Measurements from ENCODE around the gene AKR1A1. TPM values are rescaled to one million over a fixed set of nuclear protein-coding genes. Genes with fewer than 3 reads are reported as not detected.
A peak's percentile ranks its signal among the peaks of the same experiment; 100 is the strongest.

The AKR1A1 gene
- total RNA-seq, 4 donors from 2014 or later, result 45.6 to 64.0 (median 51.0) TPM

DNA sequence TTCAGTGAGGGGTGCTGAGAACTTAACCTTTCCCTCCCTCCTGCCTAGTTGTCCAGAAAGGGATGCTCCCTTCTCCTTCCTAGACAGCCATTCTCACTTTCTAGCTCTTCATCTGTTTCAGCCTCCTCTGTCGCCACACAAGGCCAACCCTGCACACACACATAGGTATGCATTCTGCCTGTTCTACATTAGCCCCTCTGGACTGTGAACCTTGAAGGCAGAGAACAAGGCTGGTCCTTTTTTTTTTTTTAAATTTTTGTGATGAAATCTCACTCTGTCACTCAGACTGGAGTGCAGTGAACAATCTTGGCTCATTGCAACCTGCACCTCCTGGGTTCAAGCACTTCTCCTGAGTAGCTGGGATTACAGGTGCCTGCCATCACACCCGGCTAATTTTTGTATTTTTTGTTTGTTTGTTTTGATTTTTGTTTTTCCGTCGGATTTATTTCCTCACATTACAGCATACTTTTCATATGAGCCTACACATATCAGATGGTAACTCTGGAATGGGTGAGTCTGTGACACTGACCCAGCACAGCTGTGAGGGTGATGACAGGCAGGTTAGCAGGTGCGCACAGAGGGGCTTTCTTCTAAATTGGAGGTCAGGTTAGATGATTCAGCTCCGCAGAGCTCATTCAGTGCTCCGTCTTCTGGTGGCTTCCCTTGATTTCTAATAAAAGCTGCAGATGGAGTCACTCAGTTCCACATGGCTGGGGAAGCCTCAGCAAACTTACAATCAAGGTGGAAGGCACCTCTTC lies 4.9 kb upstream of the AKR1A1 start:
- peaks cover 0 to 6% (median 0%) of the 10 kb centered on the region in 4 donors for H3K27me3 ChIP-seq
- intact Hi-C loops (cut with DNase I), result no loop called here
- TF ChIP-seq EP300 (IDR thresholded peaks at IDR 0.05) (no peak), POLR2AphosphoS5 (IDR thresholded peaks at IDR 0.05) (no peak), POLR2A (IDR thresholded peaks at IDR 0.05; ENCODE audit: low read depth) (no peak)
- TF ChIP-seq, protein P1, sequence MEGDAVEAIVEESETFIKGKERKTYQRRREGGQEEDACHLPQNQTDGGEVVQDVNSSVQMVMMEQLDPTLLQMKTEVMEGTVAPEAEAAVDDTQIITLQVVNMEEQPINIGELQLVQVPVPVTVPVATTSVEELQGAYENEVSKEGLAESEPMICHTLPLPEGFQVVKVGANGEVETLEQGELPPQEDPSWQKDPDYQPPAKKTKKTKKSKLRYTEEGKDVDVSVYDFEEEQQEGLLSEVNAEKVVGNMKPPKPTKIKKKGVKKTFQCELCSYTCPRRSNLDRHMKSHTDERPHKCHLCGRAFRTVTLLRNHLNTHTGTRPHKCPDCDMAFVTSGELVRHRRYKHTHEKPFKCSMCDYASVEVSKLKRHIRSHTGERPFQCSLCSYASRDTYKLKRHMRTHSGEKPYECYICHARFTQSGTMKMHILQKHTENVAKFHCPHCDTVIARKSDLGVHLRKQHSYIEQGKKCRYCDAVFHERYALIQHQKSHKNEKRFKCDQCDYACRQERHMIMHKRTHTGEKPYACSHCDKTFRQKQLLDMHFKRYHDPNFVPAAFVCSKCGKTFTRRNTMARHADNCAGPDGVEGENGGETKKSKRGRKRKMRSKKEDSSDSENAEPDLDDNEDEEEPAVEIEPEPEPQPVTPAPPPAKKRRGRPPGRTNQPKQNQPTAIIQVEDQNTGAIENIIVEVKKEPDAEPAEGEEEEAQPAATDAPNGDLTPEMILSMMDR (IDR thresholded peaks at IDR 0.05), result no peak
- no peaks in the 10 kb centered on the region for H3K9me3 ChIP-seq
- no peak for DNase-seq (ENCODE audit: extremely low spot score)
- no peaks in the 10 kb centered on the region for H3K36me3 ChIP-seq
- H3K4me1 ChIP-seq, result peaks cover 4 to 24% (median 14%) of the 10 kb centered on the region in 4 donors
- WGBS, result 80% methylated on average over 7 of the region's 7 CpGs
- no peak overlapping the region for H3K4me3 ChIP-seq
- no peak overlapping the region for H3K27ac ChIP-seq (replicated peaks in 1 of 4)

DNA sequence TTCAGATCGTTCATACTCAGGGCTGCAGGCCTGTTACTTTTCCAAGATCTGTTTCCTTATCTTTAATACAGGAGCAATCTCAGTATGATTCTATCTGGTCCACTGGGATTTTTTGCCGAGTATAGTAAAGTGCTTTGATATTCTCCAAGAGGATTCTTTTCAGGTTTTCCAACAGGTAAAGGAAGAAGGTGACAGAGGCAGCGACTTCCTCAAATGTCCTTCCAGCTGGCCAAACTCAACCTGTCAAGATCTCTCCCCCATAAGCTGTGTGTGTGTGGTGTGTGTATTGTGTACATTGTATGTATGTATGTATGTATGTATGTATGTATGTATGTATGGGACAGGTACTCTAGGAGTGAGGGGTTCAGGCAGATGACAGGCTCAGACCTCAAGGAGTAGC lies 1.1 kb downstream of the AKR1A1 start:
- Histone ChIP-seq H3K4me1 (peaks cover 15 to 23% (median 22%) of the 10 kb centered on the region in 4 donors), H3K9me3 (no peaks in the 10 kb centered on the region), H3K27ac (replicated peaks in 1 of 4) (peak overlapping the region; percentile 80 to 89 (median 85)), H3K4me3 (peak overlapping the region; percentile 62 to 88 (median 72)), H3K36me3 (peaks cover 0 to 29% (median 9%) of the 10 kb centered on the region in 4 donors), H3K27me3 (no peaks in the 10 kb centered on the region)
- TF ChIP-seq POLR2AphosphoS5 (IDR thresholded peaks at IDR 0.05), result no peak
- no peak for TF ChIP-seq EP300 (IDR thresholded peaks at IDR 0.05)
- TF ChIP-seq, protein P1 (IDR thresholded peaks at IDR 0.05), result no peak
- no peak for TF ChIP-seq POLR2A (IDR thresholded peaks at IDR 0.05; ENCODE audit: low read depth)
- no peak for DNase-seq (ENCODE audit: extremely low spot score)
- intact Hi-C loops (cut with DNase I), result no loop called here
- 19% methylated on average over 3 of the region's 3 CpGs for WGBS

DNA sequence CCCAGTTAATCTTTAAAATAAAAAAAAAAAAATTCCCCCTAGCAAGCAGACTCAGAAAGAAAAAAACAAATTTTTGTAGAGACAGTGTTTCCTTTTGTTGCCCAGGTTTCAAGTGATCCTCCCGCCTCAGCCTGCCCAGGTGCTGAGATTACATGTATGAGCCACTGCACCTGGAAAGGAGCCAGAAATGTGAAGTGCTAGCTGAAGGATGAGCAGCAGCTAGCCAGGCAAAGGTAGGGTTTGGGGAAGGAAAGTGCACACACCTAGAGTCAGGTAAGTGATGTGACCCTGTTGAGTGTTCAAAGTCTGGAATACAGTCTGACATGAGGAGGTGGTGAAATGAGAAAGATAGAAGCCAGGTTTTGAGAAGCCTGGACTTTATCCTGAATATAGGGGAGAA lies 1.7 kb downstream of the AKR1A1 start:
- TF ChIP-seq POLR2A (IDR thresholded peaks at IDR 0.05; ENCODE audit: low read depth) (no peak), EP300 (IDR thresholded peaks at IDR 0.05) (no peak), POLR2AphosphoS5 (IDR thresholded peaks at IDR 0.05) (no peak)
- TF ChIP-seq, protein P1 (IDR thresholded peaks at IDR 0.05), result no peak
- Histone ChIP-seq H3K4me1 (peaks cover 15 to 29% (median 22%) of the 10 kb centered on the region in 4 donors), H3K9me3 (no peaks in the 10 kb centered on the region), H3K36me3 (peaks cover 0 to 29% (median 9%) of the 10 kb centered on the region in 4 donors), H3K4me3 (no peak overlapping the region), H3K27me3 (no peaks in the 10 kb centered on the region), H3K27ac (replicated peaks in 1 of 4) (no peak overlapping the region)
- WGBS, result 69% methylated on average over 1 of the region's 1 CpG
- intact Hi-C loops (cut with DNase I), result no loop called here
- DNase-seq (ENCODE audit: extremely low spot score), result no peak

DNA sequence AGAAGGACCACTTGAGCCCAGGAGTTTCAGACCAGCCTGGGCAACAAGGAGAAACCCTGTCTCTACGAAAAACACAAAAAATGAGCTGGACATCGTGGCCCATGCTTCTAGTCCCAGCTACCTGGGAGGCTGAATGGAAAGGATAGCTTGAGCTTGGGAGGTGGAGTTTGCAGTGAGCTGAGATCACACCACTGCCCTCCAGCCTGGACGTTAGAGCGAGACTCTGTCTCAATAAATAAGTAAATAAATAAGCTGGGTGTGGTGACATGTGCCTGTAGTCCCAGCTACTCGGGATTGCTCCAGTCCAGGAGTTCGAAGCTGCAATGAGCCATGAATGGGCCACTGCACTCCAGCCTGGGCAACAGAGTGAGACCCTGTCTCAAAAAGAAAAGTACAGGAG lies 3.6 kb downstream of the AKR1A1 start:
- WGBS, result 79% methylated on average over 6 of the region's 6 CpGs
- Histone ChIP-seq H3K27ac (replicated peaks in 1 of 4) (no peak overlapping the region), H3K4me1 (peaks cover 15 to 32% (median 22%) of the 10 kb centered on the region in 4 donors), H3K36me3 (peaks cover 0 to 33% (median 9%) of the 10 kb centered on the region in 4 donors), H3K4me3 (no peak overlapping the region), H3K27me3 (no peaks in the 10 kb centered on the region), H3K9me3 (no peaks in the 10 kb centered on the region)
- DNase-seq (ENCODE audit: extremely low spot score), result no peak
- intact Hi-C loops (cut with DNase I), result no loop called here
- TF ChIP-seq, protein P1 (IDR thresholded peaks at IDR 0.05), result no peak
- TF ChIP-seq POLR2AphosphoS5 (IDR thresholded peaks at IDR 0.05), result no peak
- TF ChIP-seq EP300 (IDR thresholded peaks at IDR 0.05), result no peak
- TF ChIP-seq POLR2A (IDR thresholded peaks at IDR 0.05; ENCODE audit: low read depth), result no peak

All from esophagus muscularis mucosa (tissue), 4 donors.